Measurements from ENCODE around the gene KL. TPM values are rescaled to one million over a fixed set of nuclear protein-coding genes. Genes with fewer than 3 reads are reported as not detected.

The KL gene
- total RNA-seq, 1 experiment from 2014 or later, result 1.3 TPM

DNA sequence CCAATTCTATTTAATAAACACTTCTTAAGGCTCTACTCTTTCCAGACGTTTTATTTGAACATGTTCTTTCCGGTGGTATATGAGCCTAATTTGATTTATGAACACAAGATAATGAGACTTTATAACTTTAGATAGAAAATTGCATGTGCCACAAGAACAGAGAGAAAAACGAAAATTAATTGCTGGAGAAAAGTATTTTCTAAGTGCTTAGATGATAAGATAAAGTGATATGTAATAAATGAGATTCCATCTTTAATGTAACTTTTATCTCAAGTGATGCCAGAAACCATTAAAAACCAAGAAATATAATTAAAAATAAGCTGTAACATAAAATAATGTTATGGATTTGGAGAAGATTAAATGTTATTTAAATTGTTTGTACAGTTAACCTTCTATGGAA, 33.2 kb upstream of the KL start:
- intact Hi-C loops (cut with micrococcal nuclease; ENCODE audit: unreplicated experiment), result no loop called here

DNA sequence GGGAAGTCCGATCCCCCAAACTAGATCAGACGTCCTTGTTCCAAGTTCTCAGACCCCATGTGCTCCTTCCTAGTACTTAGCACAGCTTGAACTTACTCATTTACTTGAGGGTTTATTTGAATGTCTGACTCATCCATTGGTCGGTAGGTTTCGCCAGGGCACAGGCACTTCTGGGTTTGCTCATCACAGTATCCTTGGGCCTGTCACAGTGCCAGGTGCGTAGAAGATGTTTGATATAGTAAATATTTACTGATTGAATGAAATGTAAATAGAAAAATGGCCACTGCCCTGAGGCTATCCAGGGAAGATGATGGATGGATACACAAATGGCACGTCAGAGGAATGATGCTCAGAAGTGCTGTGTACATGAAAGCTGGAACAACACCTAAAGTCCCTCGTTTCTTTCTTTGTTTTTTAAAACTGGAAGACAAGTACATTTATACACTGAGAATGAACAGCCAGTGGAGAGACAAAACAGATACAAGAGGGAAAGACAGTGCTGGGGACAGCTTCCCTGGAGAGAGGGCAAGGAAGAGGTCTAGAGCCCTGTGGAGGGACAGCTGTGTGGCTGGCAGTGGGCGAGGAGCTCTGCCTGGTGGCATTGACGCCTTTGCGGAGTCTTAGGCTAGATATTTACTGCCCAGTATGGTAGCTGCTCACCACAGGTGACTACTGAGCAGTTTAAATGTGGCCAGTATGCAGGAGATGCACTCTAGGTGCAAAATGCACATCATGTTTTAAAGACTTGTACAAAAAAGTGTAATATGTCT, 31.2 kb upstream of the KL start:
- intact Hi-C loops (cut with micrococcal nuclease; ENCODE audit: unreplicated experiment), result no loop called here
- ChIA-PET POLR2A (interaction anchor here (0.5 kb wide), 1 partner anchor 329 kb away, joined by 4 read pairs; no protein-coding TSS in a partner anchor), CTCF (no interaction called here)
- Mint-ChIP-seq H3K27me3 (ENCODE audit: insufficient read depth, unreplicated experiment) (peaks cover 3% of the 10 kb centered on the region), H3K36me3 (ENCODE audit: insufficient read depth, unreplicated experiment) (no peaks in the 10 kb centered on the region), H3K4me1 (ENCODE audit: low read depth, unreplicated experiment) (no peaks in the 10 kb centered on the region), H3K27ac (ENCODE audit: unreplicated experiment) (no peak overlapping the region), H3K9me3 (ENCODE audit: unreplicated experiment) (peaks cover 12% of the 10 kb centered on the region), H3K4me3 (ENCODE audit: unreplicated experiment) (no peak overlapping the region)
- no peaks in the 10 kb centered on the region for H3K27me3 ChIP-seq (replicated peaks; ENCODE audit: control insufficient read depth, insufficient read depth, low read length)
- H3K4me3 ChIP-seq (ENCODE audit: low read depth, low read length), result no peak overlapping the region
- TF ChIP-seq, protein P1, sequence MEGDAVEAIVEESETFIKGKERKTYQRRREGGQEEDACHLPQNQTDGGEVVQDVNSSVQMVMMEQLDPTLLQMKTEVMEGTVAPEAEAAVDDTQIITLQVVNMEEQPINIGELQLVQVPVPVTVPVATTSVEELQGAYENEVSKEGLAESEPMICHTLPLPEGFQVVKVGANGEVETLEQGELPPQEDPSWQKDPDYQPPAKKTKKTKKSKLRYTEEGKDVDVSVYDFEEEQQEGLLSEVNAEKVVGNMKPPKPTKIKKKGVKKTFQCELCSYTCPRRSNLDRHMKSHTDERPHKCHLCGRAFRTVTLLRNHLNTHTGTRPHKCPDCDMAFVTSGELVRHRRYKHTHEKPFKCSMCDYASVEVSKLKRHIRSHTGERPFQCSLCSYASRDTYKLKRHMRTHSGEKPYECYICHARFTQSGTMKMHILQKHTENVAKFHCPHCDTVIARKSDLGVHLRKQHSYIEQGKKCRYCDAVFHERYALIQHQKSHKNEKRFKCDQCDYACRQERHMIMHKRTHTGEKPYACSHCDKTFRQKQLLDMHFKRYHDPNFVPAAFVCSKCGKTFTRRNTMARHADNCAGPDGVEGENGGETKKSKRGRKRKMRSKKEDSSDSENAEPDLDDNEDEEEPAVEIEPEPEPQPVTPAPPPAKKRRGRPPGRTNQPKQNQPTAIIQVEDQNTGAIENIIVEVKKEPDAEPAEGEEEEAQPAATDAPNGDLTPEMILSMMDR (IDR thresholded peaks at IDR 0.05; ENCODE audit: insufficient read depth in 1 of 2, low read depth in 1 of 2, low read length in 1 of 2, severe bottlenecking in 1 of 2, unreplicated experiment in 1 of 2), result no peak
- no peaks in the 10 kb centered on the region for H3K4me1 ChIP-seq
- BruUV-seq (replicated peaks), result no TSS peak
- H3K36me3 ChIP-seq (ENCODE audit: control insufficient read depth, insufficient read depth, low read length), result no peaks in the 10 kb centered on the region
- H3K9me3 ChIP-seq, result no peaks in the 10 kb centered on the region; the same call in 1 of the 2 replicates
- DNase-seq, result no peak

More for the DNA sequence above, 33.2 kb upstream of the KL start:
- CTCF ChIA-PET, result no interaction called here
- Mint-ChIP-seq H3K36me3 (ENCODE audit: insufficient read depth, unreplicated experiment) (no peaks in the 10 kb centered on the region), H3K9me3 (ENCODE audit: unreplicated experiment) (peaks cover 12% of the 10 kb centered on the region), H3K27ac (ENCODE audit: unreplicated experiment) (no peak overlapping the region), H3K27me3 (ENCODE audit: insufficient read depth, unreplicated experiment) (peaks cover 3% of the 10 kb centered on the region), H3K4me1 (ENCODE audit: low read depth, unreplicated experiment) (no peaks in the 10 kb centered on the region), H3K4me3 (ENCODE audit: unreplicated experiment) (no peak overlapping the region)
- DNase-seq, result no peak
- Histone ChIP-seq H3K9me3 (no peaks in the 10 kb centered on the region; the same call in 1 of the 2 replicates), H3K36me3 (ENCODE audit: control insufficient read depth, insufficient read depth, low read length) (no peaks in the 10 kb centered on the region), H3K4me3 (ENCODE audit: low read depth, low read length) (no peak overlapping the region), H3K4me1 (no peaks in the 10 kb centered on the region), H3K27me3 (replicated peaks; ENCODE audit: control insufficient read depth, insufficient read depth, low read length) (no peaks in the 10 kb centered on the region)
- TF ChIP-seq, protein P1 (IDR thresholded peaks at IDR 0.05; ENCODE audit: insufficient read depth in 1 of 2, low read depth in 1 of 2, low read length in 1 of 2, severe bottlenecking in 1 of 2, unreplicated experiment in 1 of 2), result no peak
- POLR2A ChIA-PET, result no interaction called here
- no TSS peak for BruUV-seq (replicated peaks)

DNA sequence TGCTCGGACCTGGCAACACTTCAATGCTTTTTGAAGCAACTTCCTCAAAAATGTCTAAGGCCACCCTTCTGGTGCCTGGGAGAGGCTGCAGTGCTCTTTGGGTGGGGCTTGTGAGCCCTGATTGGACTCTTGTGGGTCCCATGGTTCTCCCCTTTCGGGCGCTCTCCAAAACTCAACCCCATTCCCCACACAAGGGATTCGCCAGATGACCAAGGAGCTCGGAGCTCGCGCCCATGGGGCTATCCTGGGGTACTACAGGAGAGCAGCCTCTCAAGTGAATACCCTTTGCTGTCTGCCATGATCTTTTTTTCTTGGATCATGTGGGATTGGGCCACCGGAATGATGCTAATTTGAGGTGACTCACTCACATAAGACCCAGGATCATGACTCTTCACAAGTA, 29.7 kb upstream of the KL start:
- ChIA-PET POLR2A (no interaction called here), CTCF (no interaction called here)
- no peak overlapping the region for H3K27ac Mint-ChIP-seq (ENCODE audit: unreplicated experiment)
- H3K4me1 ChIP-seq, result no peaks in the 10 kb centered on the region
- no peaks in the 10 kb centered on the region; the same call in 1 of the 2 replicates for H3K9me3 ChIP-seq
- no peak overlapping the region for H3K4me3 ChIP-seq (ENCODE audit: low read depth, low read length)
- no TSS peak for BruUV-seq (replicated peaks)
- intact Hi-C loops (cut with micrococcal nuclease; ENCODE audit: unreplicated experiment), result no loop called here
- peaks cover 8% of the 10 kb centered on the region for H3K27me3 Mint-ChIP-seq (ENCODE audit: insufficient read depth, unreplicated experiment)
- no peaks in the 10 kb centered on the region for H3K36me3 Mint-ChIP-seq (ENCODE audit: insufficient read depth, unreplicated experiment)
- DNase-seq, result no peak
- peaks cover 12% of the 10 kb centered on the region for H3K9me3 Mint-ChIP-seq (ENCODE audit: unreplicated experiment)
- no peak overlapping the region for H3K4me3 Mint-ChIP-seq (ENCODE audit: unreplicated experiment)
- no peaks in the 10 kb centered on the region for H3K27me3 ChIP-seq (replicated peaks; ENCODE audit: control insufficient read depth, insufficient read depth, low read length)
- H3K36me3 ChIP-seq (ENCODE audit: control insufficient read depth, insufficient read depth, low read length), result no peaks in the 10 kb centered on the region
- TF ChIP-seq, protein P1 (IDR thresholded peaks at IDR 0.05; ENCODE audit: insufficient read depth in 1 of 2, low read depth in 1 of 2, low read length in 1 of 2, severe bottlenecking in 1 of 2, unreplicated experiment in 1 of 2), result no peak
- no peaks in the 10 kb centered on the region for H3K4me1 Mint-ChIP-seq (ENCODE audit: low read depth, unreplicated experiment)
